Ovary (tissue), 3 donors: ENCODE results near the gene LSS.

Experiments used
- EP300 ChIP-seq: sonication (generic); formaldehyde crosslinking; IDR thresholded peaks from one replicate; pipeline ENCODE4 v1.6.1; 2017; ENCODE audit warnings: antibody characterized with exemption
- TF ChIP-seq, protein P1 (sequence below), 3 donors: fragments of 450-650 bp in 2 of 3; fragments of 200-600 bp in 1 of 3; IDR thresholded peaks; one replicate each; pipeline versions ENCODE4 v1.5.1 to v1.8.0; 2016 to 2022; ENCODE audit warnings: antibody characterized with exemption in 3 of 3, mild to moderate bottlenecking in 1 of 3
- donor health status: DM: no; HTN: no; CAD: no.

DNA sequence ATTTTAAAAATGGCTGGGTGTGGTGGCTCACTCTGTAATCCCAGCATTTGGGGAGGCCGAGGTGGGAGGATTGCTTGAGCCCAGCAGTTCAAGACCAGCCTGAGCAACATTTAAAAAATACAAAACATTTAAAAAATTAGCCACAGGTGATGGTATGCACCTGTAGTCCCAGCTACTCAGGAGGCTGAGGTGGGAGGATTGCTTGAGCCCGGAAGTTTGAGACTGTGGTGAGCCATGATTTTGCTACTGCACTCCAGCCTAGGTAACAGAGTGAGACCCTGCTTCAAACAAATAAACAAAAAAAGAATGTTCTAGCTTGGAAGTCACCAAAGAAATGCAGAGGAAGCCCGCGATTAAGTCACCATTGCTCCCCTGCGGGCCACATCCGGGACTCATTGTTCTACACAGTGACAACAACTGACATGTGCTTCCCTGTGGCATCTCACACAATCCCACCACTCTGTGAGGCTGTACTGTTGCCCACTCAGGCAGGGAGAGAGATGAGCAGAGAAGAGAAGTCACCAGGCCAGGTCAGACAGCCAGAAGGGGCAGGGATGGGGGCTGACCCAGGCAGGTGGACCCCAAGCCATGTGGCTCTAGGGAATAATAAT is 25.9 kb downstream of the LSS start:
- no peak for TF ChIP-seq EP300
- TF ChIP-seq, protein P1, sequence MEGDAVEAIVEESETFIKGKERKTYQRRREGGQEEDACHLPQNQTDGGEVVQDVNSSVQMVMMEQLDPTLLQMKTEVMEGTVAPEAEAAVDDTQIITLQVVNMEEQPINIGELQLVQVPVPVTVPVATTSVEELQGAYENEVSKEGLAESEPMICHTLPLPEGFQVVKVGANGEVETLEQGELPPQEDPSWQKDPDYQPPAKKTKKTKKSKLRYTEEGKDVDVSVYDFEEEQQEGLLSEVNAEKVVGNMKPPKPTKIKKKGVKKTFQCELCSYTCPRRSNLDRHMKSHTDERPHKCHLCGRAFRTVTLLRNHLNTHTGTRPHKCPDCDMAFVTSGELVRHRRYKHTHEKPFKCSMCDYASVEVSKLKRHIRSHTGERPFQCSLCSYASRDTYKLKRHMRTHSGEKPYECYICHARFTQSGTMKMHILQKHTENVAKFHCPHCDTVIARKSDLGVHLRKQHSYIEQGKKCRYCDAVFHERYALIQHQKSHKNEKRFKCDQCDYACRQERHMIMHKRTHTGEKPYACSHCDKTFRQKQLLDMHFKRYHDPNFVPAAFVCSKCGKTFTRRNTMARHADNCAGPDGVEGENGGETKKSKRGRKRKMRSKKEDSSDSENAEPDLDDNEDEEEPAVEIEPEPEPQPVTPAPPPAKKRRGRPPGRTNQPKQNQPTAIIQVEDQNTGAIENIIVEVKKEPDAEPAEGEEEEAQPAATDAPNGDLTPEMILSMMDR (IDR thresholded peaks at IDR 0.05) = no peak
